ENCODE results near the gene TEX14. TPM values are rescaled to one million over a fixed set of nuclear protein-coding genes. Genes with fewer than 3 reads are reported as not detected.
"Not testable (repeated sequence)": the region's sequence is repeated elsewhere in the genome, so short reads cannot be mapped to it uniquely, and the experiment has no call there.

TEX14 gene
- total and polyA plus RNA-seq, 2 experiments from 2014 or later: 0.15 TPM; not detected in 1

DNA sequence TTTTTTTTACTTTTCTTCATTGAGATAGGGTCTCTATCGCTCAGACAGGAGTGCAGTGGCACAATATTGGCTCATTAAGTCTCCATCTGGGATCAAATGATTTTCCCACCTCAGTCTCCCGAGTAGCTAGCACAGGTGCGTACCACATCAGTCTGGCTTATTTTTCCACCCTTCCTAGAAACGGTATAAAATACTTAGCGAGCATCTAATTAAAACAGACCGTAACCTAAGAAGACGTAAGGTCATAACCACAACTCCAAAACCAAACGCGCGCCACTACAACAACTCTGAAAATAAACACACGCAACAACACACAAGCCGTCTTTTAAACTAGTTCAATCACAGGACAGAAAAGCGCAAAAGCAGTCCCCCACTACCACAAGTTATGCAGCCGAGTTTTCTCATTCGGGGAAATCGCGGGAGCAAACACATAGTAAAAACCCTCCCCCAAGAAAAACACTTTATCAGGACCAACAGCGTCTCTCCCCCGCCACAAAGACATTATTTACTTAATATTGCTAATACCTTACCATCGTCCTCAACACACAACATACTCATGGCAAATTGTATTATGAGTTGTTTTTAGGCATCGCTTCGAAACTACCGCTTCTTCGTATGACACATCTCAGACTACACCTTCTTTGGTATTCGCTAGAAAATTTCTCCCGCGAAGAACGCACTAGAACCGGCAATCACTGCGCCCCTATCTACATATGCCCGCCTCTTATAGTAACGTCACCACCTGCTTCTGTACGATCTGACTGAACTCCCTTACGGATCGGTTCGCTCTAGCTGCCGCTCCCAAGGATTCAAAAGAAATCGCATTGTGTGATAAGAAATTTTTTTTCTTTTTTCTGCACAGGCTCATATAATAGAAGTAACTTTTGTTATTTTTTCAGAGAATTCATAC lies 32.8 kb downstream of the TEX14 start:
- WGBS, 2 experiments (ENCODE audit: low coverage in 1 of 2, low lambda C conversion rate in 2 of 2, missing lambda C conversion rate in 2 of 2): 4 to 5% methylated on average over 38 of the region's 38 CpGs
- TF ChIP-seq EZH2 (IDR thresholded peaks at IDR 0.05; ENCODE audit: insufficient read depth, poor library complexity, severe bottlenecking): no peak
- no peak for TF ChIP-seq EZH2phosphoT487 (IDR thresholded peaks at IDR 0.05; ENCODE audit: insufficient read depth, low read depth)
- Histone ChIP-seq H2AFZ (peak overlapping the region; percentile 81), H3K4me2 (ENCODE audit: unreplicated experiment) (peak overlapping the region; percentile 77), H3K27ac (peak overlapping the region; percentile 63), H3K4me1 (ENCODE audit: insufficient read depth) (no peaks in the 10 kb centered on the region), H4K20me1 (ENCODE audit: insufficient read depth) (no peaks in the 10 kb centered on the region), H3K27me3 (replicated peaks; ENCODE audit: insufficient read depth) (no peaks in the 10 kb centered on the region), H3K9me3 (ENCODE audit: low read depth) (no peaks in the 10 kb centered on the region), H3K4me3 (peak overlapping the region; percentile 63), H3K9ac (peak overlapping the region; percentile 89), H3F3A (ENCODE audit: insufficient read depth) (peaks cover 6% of the 10 kb centered on the region), H3K36me3 (ENCODE audit: low read depth) (no peaks in the 10 kb centered on the region), H3K79me2 (ENCODE audit: insufficient read depth) (no peaks in the 10 kb centered on the region), H3K9me2 (ENCODE audit: insufficient read depth) (no peaks in the 10 kb centered on the region)
- peak; percentile 89 for DNase-seq
- in situ Hi-C loops (cut with MboI): no loop called here

DNA sequence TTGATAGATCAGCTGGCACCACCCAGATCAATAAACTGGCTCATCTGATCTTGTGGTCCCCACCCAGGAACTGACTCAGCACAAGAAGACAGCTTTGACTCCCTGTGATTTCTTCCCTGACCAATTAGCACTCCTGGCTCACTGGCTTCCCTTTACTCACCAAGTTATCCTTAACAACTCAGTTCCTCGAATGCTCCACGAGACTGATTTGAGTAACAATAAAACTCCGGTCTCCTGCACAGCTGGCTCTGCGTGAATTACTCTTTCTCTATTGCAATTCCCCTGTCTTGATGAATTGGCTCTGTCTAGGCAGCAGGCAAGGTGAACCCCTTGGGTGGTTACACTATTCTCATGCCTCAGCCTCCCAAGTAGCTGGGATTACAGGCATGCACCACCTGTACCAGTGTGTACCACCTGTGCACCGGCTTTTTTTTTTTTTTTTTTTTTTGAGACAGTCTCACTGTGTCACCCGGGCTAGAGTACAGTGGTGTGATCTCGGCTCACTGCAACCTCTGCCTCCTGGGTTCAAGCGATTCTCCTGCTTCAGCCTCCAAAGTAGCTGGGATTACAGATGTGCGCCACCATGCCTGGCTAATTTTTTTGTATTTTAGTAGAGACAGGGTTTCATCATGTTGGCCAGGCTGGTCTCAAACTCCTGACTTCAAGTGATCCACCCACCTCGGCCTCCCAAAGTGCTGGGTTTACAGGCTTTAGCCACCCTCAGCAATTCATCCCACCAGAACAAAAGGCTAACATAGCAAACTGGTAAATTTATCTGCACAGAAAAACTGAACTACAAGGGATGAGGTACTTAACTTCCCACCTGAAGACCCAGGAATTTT lies 33.7 kb downstream of the TEX14 start:
- in situ Hi-C loops (cut with MboI); H3K4me1 ChIP-seq (ENCODE audit: insufficient read depth); H3K4me3 ChIP-seq; H3F3A ChIP-seq (ENCODE audit: insufficient read depth); H4K20me1 ChIP-seq (ENCODE audit: insufficient read depth); H3K9ac ChIP-seq; H3K9me2 ChIP-seq (ENCODE audit: insufficient read depth); H3K36me3 ChIP-seq (ENCODE audit: low read depth); H3K79me2 ChIP-seq (ENCODE audit: insufficient read depth); H3K27ac ChIP-seq; H3K9me3 ChIP-seq (ENCODE audit: low read depth); H2AFZ ChIP-seq; H3K27me3 ChIP-seq (replicated peaks; ENCODE audit: insufficient read depth); H3K4me2 ChIP-seq (ENCODE audit: unreplicated experiment): not testable (repeated sequence)
- DNase-seq: peak; percentile 60
- 46 to 50% methylated on average over 10 of the region's 10 CpGs for WGBS, 2 experiments (ENCODE audit: low coverage in 1 of 2, low lambda C conversion rate in 2 of 2, missing lambda C conversion rate in 2 of 2)

DNA sequence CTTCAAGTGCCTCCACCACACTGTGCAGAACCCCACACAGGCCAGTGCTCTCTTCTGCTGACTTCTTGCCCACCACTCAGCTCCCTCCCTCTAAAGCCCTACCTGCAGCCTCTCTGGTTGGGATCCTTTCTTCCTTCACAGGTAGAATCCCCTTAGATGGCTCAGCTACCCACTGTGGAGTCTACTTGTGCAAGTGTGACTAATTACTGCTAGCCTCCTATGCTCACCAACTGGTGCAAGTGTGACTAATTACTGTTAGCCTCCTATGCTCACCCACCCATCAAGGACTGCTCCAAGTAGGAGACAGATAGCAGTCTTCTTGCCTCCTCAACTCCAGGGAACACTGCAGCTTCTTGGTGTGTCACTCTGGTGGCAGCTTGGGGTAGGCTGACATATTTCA lies 43.6 kb downstream of the TEX14 start:
- Histone ChIP-seq H2AFZ (no peak overlapping the region), H3K4me3 (no peak overlapping the region), H3K9ac (no peak overlapping the region), H3F3A (ENCODE audit: insufficient read depth) (no peaks in the 10 kb centered on the region), H3K27me3 (replicated peaks; ENCODE audit: insufficient read depth) (no peaks in the 10 kb centered on the region), H3K27ac (no peak overlapping the region), H4K20me1 (ENCODE audit: insufficient read depth) (no peaks in the 10 kb centered on the region), H3K36me3 (ENCODE audit: low read depth) (no peaks in the 10 kb centered on the region), H3K79me2 (ENCODE audit: insufficient read depth) (no peaks in the 10 kb centered on the region), H3K4me1 (ENCODE audit: insufficient read depth) (peaks cover 3% of the 10 kb centered on the region), H3K9me3 (ENCODE audit: low read depth) (no peaks in the 10 kb centered on the region), H3K9me2 (ENCODE audit: insufficient read depth) (no peaks in the 10 kb centered on the region), H3K4me2 (ENCODE audit: unreplicated experiment) (no peak overlapping the region)
- in situ Hi-C loops (cut with MboI): no loop called here
- no peak for TF ChIP-seq EZH2 (IDR thresholded peaks at IDR 0.05; ENCODE audit: insufficient read depth, poor library complexity, severe bottlenecking)
- no peak for TF ChIP-seq EZH2phosphoT487 (IDR thresholded peaks at IDR 0.05; ENCODE audit: insufficient read depth, low read depth)
- no peak for DNase-seq

DNA sequence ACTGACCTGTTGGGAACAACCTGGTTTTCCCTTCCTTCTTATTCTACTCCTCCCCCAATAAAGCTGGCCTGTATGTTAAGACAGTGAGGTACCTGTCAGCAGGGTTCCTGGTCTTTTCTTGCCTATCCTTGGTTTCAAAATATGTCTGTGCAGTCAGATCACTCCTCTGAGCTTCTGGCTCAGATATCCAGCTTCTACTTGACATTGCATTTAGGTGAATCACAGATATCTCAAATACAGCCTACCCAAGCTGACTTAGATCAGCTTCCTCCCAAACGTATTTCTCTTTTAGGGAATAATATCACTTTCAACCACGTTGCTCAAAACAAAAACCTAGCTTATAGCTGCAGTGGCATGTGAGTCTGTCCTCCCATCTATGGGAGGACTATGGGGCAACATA lies 48.7 kb downstream of the TEX14 start:
- Histone ChIP-seq H3K9me2 (ENCODE audit: insufficient read depth) (no peaks in the 10 kb centered on the region), H3K4me3 (0 out of 2 replicates have a peak overlapping the region, but pooled peaks have one; percentile 26), H3K4me1 (ENCODE audit: insufficient read depth) (peaks cover 10% of the 10 kb centered on the region), H3F3A (ENCODE audit: insufficient read depth) (peaks cover 5% of the 10 kb centered on the region; the same call in 1 of the 2 replicates), H4K20me1 (ENCODE audit: insufficient read depth) (no peaks in the 10 kb centered on the region), H3K9ac (no peak overlapping the region), H3K79me2 (ENCODE audit: insufficient read depth) (no peaks in the 10 kb centered on the region), H2AFZ (peak overlapping the region; percentile 67), H3K4me2 (ENCODE audit: unreplicated experiment) (peak overlapping the region; percentile 61), H3K36me3 (ENCODE audit: low read depth) (no peaks in the 10 kb centered on the region), H3K27me3 (replicated peaks; ENCODE audit: insufficient read depth) (no peaks in the 10 kb centered on the region), H3K9me3 (ENCODE audit: low read depth) (no peaks in the 10 kb centered on the region), H3K27ac (no peak overlapping the region)
- WGBS, 2 experiments (ENCODE audit: low coverage in 1 of 2, low lambda C conversion rate in 2 of 2, missing lambda C conversion rate in 2 of 2): 0 to 5% methylated on average over 2 of the region's 2 CpGs
- peak; percentile 72 for DNase-seq
- no peak for TF ChIP-seq EZH2 (IDR thresholded peaks at IDR 0.05; ENCODE audit: insufficient read depth, poor library complexity, severe bottlenecking)
- TF ChIP-seq EZH2phosphoT487 (IDR thresholded peaks at IDR 0.05; ENCODE audit: insufficient read depth, low read depth): no peak
- in situ Hi-C loops (cut with MboI): no loop called here

All from GM23248 (cell line).